Measurements from ENCODE around the gene JCAD.

DNA sequence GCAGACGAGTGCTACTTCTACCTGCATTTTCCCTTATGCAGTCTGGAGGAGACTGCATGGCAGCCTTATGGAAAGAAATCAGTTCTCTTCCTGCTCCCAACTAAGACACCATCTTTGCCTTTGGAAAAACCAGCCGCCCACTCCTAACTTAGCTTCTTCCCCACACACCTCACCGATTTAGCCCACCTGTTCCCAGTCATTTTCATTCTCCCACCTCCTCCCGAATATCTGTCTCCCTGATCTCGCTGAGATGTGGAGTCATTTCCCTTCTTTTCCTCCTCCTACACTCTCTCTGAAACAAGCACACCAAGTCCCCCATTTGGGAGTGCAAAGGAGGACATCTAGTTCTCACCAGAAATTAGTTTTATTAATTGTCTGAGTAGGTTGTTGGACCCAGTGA, 35.2 kb upstream of the JCAD start:
- TF ChIP-seq CBX8 (IDR thresholded peaks at IDR 0.05) (no peak), KDM1A (IDR thresholded peaks at IDR 0.05; ENCODE audit: low read depth) (no peak), HDAC2 (IDR thresholded peaks at IDR 0.05) (no peak), ESRRA (IDR thresholded peaks at IDR 0.05; ENCODE audit: borderline replicate concordance, low read length) (no peak), POLR2A (IDR thresholded peaks at IDR 0.05; ENCODE audit: low read length) (no peak), CEBPB (IDR thresholded peaks at IDR 0.05) (no peak), EP300 (IDR thresholded peaks at IDR 0.05) (no peak)
- TF ChIP-seq, protein P1, sequence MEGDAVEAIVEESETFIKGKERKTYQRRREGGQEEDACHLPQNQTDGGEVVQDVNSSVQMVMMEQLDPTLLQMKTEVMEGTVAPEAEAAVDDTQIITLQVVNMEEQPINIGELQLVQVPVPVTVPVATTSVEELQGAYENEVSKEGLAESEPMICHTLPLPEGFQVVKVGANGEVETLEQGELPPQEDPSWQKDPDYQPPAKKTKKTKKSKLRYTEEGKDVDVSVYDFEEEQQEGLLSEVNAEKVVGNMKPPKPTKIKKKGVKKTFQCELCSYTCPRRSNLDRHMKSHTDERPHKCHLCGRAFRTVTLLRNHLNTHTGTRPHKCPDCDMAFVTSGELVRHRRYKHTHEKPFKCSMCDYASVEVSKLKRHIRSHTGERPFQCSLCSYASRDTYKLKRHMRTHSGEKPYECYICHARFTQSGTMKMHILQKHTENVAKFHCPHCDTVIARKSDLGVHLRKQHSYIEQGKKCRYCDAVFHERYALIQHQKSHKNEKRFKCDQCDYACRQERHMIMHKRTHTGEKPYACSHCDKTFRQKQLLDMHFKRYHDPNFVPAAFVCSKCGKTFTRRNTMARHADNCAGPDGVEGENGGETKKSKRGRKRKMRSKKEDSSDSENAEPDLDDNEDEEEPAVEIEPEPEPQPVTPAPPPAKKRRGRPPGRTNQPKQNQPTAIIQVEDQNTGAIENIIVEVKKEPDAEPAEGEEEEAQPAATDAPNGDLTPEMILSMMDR (IDR thresholded peaks at IDR 0.05), result no peak

Measured in A549 (cell line).